ENCODE data around the gene TENM3. TPM values are rescaled to one million over a fixed set of nuclear protein-coding genes. Genes with fewer than 3 reads are reported as not detected.

Gene TENM3
- polyA plus RNA-seq, 3 donors, result 1.8 to 10.3 (median 2.3) TPM

DNA sequence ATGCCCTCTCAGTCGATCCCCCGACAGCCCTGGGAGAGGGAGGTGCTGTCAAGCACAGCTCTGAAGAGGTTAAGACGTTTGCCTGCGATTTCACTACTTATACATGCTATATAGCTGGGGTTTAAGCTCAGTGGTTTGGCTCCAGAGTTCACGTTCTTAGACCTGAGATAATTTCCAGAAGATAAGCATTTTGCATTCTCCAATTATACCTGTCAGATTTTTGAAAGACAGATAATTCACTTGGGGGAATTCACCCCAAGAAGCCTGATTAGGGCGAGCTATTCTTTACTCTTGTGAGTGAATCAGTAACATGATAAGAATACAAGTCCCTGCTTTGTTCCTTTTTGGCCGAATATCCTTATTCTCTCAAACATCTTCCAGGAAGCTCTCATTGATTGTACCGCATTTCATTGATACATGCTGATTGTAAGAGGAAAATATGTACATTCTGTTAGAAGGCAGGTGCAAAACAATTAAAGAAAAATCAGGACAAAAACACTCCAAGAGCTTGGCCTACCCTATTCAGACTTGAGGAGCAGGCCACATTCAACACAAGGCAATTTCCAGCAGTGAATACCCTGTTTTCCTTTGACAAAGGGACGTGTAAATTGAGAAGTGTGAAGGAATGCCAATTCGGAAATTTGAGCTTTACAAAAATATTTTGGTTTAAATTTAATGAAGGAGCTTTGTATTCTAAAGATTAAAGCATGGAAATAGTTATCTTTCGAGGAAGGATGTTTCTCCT is 30.2 kb downstream of the TENM3 start:
- H3K27ac ChIP-seq (ENCODE audit: low read depth, low read length), result no peak overlapping the region
- WGBS, 3 donors, result 77 to 82% (median 80%) methylated on average over 11 of the region's 11 CpGs

GRCh38 chr4:182276210-182277109 is 33.3 kb downstream of the TENM3 start:
- H3K27ac ChIP-seq (ENCODE audit: low read depth, low read length), result no peak overlapping the region
- WGBS, 3 donors, result 41 to 62% (median 60%) methylated on average over 11 of the region's 11 CpGs

DNA sequence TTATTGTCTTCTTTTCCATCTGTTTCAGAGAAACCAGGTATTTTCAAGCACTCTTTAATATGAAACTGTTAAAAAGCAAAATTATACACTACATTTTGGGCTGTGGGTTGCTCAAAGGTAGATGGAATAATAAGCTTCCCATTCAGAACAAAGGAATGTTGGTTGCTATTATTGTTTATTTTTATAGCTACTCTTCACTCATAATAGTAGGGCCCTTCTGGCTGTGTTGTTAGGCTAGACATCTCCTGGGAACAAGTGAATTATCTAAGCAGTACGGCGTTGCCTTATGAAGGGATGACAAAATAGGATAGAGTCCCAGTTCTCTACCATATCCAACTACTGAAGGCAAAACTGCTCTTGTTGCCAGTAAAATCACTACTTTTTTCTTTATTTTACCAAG is 34.2 kb downstream of the TENM3 start:
- 68 to 94% (median 76%) methylated on average over 2 of the region's 2 CpGs for WGBS, 3 donors
- no peak overlapping the region for H3K27ac ChIP-seq (ENCODE audit: low read depth, low read length)

DNA sequence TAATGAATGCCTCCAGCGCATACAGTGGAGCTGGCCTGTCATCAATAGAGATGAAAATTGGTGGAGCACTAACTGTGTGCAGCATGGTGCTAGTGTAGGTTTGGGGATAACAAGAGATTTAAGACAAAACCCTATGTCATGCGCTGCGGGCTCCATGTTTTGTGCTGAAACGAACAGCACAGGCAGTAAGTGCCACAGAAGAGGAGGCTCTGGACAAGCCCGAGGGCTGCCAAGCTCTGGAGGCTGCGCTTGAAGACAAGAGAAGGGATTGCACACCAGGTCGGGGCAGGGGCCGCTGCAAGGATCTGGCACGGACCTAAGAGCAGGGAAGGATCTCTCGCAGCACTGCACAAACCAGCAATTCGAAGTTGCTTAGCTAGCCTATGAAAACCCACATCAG is 35.5 kb downstream of the TENM3 start:
- no peak overlapping the region for H3K27ac ChIP-seq (ENCODE audit: low read depth, low read length)
- WGBS, 3 donors, result 89 to 95% (median 94%) methylated on average over 11 of the region's 11 CpGs

DNA sequence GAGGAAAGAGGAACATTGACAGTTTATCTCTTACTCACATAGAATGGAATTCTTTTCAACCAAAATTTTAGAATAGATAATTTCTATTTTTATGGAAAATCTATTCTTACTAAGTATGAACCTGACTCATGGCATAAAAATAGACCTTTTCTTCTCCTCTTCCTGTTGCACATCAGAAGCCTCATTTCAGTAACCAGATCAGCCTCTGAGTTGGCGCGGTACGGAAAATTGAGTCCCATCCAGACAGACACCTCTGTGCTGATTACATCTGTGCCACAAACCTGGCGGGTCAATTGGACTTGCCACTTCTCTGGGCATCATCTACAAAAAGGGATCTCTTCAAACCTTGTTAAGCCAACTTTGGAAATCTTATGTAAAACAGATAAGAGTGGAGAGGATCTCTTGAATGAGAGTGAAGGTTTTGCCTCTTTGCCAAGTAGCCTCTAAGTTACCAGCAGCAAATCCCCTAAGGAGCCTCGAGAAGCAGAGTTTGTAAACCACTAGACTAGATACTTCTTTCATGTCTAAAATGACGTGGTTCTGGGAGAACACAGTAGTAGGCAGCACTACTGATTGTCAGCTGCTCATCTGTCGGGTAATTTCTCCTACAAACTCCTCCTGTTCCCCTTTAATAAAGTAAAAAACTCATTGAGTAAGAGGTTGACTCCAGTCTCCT is 37.4 kb downstream of the TENM3 start:
- 72 to 82% (median 76%) methylated on average over 7 of the region's 7 CpGs for WGBS, 3 donors

DNA sequence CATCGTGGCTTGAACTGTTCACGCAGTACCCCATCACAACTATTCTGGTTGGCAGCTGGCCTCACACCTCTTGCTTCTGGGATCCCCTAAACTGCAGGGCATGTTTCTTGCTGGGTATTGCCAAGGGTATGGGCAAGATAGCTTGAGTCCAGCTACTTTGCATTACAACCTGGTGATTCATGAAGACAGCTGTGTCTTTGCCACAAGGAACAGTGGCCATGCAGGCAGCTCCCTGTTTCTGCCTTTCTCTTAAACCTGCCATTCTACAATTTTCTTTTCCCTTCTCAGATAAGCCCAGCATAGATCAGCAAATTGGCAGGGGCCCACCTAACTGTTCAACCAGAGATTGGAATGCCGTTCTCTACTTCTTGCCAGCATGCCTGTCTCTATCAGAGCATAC is 42.8 kb downstream of the TENM3 start:
- no peak overlapping the region for H3K27ac ChIP-seq (ENCODE audit: low read depth, low read length)
- 74 to 89% (median 86%) methylated on average over 3 of the region's 3 CpGs for WGBS, 3 donors

More for the DNA sequence above, 37.4 kb downstream of the TENM3 start:
- no peak overlapping the region for H3K27ac ChIP-seq (ENCODE audit: low read depth, low read length)

DNA sequence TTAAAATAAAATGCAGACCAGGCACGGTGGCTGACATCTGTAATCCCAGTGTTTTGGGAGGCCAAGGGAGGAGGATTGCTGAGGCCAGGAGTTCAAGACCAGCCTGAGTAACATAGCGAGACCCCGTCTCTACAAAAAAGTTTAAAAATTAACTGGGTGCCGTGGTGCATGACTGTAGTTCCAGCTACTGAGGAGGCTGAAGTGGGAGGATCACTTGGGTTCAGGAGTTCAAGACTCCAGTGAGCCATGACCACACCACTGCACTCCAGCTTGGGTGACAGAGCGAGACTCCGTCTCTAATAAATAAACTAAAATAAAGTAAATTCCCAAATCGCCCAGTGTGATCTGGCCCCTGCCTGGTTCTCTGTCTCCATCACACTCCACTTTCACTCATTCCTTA is 43.7 kb downstream of the TENM3 start:
- no peak overlapping the region for H3K27ac ChIP-seq (ENCODE audit: low read depth, low read length)
- WGBS, 3 donors, result 90 to 95% (median 91%) methylated on average over 7 of the region's 7 CpGs

DNA sequence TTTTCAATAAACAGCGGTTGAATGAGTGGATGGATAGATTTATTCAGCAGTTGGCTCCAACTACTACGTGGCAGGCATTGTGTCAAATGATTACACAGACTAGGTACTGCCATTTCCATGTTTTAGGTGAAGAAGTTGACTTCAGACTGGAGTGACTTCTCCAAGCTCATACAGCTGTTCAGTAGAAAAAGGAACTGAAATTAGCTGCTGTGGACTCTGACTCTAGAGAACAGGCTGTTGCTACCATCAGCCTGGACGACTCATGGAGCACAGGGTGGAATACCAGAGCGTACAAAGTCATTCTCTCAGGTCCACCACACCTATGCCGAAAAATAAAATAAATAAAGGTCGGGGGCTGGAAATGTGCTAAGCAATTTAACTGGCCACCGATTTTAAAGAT is 45.3 kb downstream of the TENM3 start:
- no peak overlapping the region for H3K27ac ChIP-seq (ENCODE audit: low read depth, low read length)
- WGBS, 3 donors, result 84 to 90% (median 88%) methylated on average over 7 of the region's 7 CpGs

GRCh38 chr4:182289809-182290208 is 46.6 kb downstream of the TENM3 start:
- no peak overlapping the region for H3K27ac ChIP-seq (ENCODE audit: low read depth, low read length)
- WGBS, 3 donors, result 83 to 87% (median 86%) methylated on average over 13 of the region's 13 CpGs

DNA sequence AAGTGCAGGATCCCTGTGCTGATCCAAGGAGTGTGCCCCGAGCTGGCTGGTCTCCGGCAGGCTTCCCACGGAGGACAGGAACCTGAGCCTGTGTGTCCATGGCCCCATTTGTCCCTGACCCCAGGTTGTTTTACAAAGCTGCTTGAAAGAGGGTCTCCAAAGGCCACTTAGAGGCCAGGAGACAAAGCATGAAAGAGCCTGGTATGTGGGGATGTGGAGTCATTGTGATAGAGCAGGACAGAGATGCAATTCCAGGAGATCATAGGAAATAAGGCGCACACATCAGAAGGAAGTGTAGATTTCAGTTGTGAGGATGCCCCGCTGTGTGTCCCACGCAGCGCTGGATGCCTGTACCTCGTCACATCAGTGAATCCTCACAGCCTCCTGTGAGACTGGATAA is 48.0 kb downstream of the TENM3 start:
- WGBS, 3 donors, result 80 to 91% (median 91%) methylated on average over 8 of the region's 8 CpGs

DNA sequence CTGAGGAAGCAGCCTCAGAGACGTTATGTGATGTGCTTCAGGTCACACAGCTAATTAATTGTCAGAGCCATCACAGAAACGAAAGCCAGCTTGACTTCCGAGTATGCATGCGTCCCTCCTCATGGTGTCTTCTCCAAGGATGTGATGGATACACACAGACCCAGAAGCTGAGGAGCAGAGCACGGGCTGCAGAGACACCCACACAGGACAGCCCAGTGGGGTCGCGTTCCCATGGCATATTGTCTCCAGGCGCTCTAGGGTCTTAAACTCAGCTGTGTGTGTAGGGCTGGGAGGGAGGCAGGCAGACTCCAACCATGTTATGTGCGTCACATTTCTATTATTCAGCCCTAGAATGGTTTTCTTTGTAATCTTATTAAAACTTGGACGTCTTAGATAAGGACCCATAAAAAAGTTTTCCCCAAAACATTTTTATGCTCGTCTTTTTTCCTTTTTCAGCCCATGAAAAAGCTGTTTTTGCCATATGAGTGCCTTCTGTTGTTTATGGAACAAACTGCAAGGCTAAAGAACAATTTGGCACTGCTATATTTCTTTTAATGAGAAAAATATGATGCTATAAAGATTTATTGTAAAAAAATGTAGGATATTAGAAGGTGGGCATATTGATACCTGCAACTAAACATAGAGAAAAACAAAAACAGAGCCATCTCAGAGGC is 48.5 kb downstream of the TENM3 start:
- 74 to 84% (median 80%) methylated on average over 11 of the region's 11 CpGs for WGBS, 3 donors
- H3K27ac ChIP-seq (ENCODE audit: low read depth, low read length), result no peak overlapping the region

More for the DNA sequence above, 48.0 kb downstream of the TENM3 start:
- H3K27ac ChIP-seq (ENCODE audit: low read depth, low read length), result no peak overlapping the region

DNA sequence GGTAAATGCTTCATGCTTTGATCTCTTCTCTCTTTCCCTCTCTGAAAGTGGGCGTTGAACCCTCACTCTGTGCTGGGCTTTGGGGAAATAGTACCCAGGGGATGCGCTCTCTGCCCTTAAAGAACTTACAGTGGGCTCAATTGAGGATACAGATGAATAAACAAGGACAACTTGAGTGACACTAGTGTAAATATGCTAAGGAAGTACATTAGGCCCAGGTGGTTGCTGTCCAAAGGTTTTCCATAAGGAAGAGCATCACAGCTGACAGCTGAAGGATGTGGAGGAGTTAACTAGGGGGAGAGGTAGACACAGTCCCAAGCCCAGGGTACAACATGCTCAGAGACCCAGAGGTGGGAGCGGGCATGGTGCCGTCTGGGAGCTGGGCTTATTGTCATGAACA is 49.4 kb downstream of the TENM3 start:
- WGBS, 3 donors, result 76 to 86% (median 86%) methylated on average over 4 of the region's 4 CpGs
- H3K27ac ChIP-seq (ENCODE audit: low read depth, low read length), result no peak overlapping the region

DNA sequence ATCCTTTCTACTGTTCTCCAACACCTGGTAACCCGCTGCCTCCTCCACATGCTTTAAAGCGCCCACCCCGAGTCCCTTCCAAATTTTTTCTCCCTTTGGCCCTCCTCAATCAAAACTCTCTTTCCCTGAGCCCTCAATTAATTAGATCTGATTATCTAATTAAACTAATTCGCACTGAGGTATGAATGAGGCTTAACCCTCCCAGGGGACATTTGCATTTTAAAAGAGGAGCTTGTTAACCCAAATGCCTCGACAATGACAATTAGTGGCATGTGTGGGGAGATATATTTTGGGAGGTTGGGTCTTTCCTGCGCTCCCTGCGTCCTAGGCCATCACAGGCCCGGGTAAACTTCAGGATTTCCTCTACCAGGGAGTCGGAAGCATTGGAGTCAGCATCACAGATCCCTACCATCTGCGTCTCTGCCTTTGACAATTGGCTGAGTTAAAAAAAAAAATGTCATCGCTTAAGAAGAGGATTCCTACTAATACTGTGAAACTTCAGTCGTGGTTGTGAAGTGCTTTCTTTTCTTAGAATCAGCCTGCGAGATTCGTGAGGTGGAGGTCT is 50.6 kb downstream of the TENM3 start:
- no peak overlapping the region for H3K27ac ChIP-seq (ENCODE audit: low read depth, low read length)
- WGBS, 3 donors, result 62 to 74% (median 70%) methylated on average over 14 of the region's 14 CpGs

- WGBS, 3 donors, result 73 to 83% (median 80%) methylated on average over 4 of the region's 4 CpGs
- H3K27ac ChIP-seq (ENCODE audit: low read depth, low read length), result no peak overlapping the region
Measured at GRCh38 chr4:182294451-182294850, 51.2 kb downstream of the TENM3 start.

DNA sequence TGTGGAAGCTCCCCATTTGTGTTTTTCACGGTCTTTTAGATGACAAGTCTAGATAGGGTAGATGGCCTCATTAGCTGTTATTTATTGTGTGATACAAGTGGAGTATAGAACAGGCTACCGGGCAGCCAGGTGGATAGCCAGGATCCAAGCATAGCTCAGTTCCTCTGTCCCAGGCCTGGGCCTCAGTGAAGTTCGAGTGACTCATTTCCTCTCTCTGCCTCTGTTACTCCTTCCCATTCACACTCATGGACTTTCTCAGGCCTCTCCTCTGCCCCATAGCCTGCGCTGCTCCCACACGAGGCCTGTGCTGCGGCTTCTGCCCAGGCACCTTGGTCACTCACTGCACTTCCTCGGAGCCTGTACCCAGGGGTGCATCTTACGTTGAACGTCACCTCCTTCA is 54.5 kb downstream of the TENM3 start:
- WGBS, 3 donors, result 73 to 79% (median 77%) methylated on average over 9 of the region's 9 CpGs

DNA sequence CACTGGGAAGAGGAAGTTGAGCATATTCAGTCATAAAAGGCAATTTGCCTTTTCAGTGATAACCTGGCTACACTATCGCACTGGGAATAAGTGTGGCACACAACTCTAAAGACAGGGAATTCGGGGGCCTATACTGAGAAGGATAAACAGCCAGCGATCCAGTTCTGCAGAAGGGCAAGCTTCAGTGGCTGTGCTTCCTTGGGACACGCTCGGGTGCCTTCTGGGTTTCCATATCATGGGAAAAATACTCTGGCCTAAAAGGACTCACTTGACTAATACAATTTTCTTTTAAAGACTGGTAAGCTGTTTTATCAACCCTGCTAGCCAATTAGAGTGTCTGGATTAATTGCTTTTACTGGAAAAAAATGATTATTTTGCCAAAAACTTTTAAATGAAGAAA is 58.5 kb downstream of the TENM3 start:
- 82 to 86% (median 84%) methylated on average over 5 of the region's 5 CpGs for WGBS, 3 donors

More for the DNA sequence above, 54.5 kb downstream of the TENM3 start:
- H3K27ac ChIP-seq (ENCODE audit: low read depth, low read length), result no peak overlapping the region

GRCh38 chr4:182303847-182304246 is 60.6 kb downstream of the TENM3 start:
- no peak overlapping the region for H3K27ac ChIP-seq (ENCODE audit: low read depth, low read length)
- WGBS, 3 donors, result 88 to 93% (median 93%) methylated on average over 5 of the region's 5 CpGs

More for the DNA sequence above, 58.5 kb downstream of the TENM3 start:
- no peak overlapping the region for H3K27ac ChIP-seq (ENCODE audit: low read depth, low read length)

Measured in adipose tissue (tissue), 3 donors.